IPS-18c (cell line): ENCODE measurements around the gene GPR17.

Source experiments
- H3K4me3 ChIP-seq: 2 replicates; pipeline ENCODE4 v1.7.0; 2013; ENCODE audit warnings: low read depth, mild to moderate bottlenecking, low read length, moderate library complexity; ENCODE audit not compliant: insufficient read depth
- H3K9me3 ChIP-seq: one replicate; pipeline ENCODE4 v1.6.1; 2013; ENCODE audit warnings: mild to moderate bottlenecking, low read length, moderate library complexity; ENCODE audit not compliant: control insufficient read depth, insufficient read depth

GPR17 gene

DNA sequence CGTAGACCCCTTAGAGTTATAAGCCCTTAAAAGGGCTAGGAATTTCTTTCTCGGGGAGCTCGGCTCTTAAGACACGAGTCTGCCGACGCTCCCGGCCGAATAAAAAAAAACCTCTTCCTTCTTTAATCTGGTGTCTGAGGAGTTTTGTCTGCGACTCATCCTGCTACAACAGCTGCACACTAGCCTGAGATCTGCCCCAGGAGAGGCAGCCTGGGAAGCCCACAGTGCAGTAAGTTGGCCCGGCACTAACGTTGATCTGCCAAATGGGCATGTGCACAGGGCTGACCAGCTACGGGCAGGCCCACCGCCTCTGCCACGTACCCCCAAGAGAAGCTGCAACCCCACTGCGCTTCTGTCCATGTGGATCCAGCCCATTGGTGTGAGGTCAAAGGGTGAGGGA is 37.8 kb downstream of the GPR17 start:
- no peaks in the 10 kb centered on the region for H3K9me3 ChIP-seq
- no peak overlapping the region for H3K4me3 ChIP-seq

DNA sequence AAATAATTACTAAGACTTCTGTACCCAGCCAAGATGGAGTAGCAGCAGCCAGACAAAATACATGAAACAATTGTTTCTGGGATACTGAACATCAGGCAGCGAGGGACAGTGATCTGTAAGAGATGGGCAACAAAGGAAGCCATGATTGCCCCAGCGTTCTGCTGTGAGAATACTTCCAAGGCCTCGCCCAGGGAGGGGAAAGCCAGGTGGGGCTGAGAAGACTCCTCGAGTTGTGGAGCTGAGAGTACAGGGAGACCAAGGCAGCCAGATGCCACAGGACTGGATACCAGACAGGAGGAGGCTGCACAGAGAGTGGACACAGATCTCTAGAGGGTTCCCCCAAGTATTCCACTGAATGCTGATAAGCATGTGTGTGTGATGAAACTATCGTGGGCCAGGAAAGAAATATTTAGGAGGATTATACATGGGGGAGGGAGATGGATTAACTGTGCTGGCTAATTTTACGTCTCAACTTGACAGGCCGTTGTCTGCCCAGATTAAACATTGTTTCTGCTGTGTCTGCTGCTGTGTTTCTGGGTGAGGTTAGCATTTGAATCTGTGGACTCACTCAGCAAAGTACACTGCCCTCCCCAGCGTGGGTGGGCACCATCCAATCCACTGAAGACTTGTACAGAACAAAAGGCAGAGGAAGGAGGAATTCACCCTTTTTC is 39.6 kb downstream of the GPR17 start:
- H3K4me3 ChIP-seq, result no peak overlapping the region
- peaks cover 5% of the 10 kb centered on the region for H3K9me3 ChIP-seq

DNA sequence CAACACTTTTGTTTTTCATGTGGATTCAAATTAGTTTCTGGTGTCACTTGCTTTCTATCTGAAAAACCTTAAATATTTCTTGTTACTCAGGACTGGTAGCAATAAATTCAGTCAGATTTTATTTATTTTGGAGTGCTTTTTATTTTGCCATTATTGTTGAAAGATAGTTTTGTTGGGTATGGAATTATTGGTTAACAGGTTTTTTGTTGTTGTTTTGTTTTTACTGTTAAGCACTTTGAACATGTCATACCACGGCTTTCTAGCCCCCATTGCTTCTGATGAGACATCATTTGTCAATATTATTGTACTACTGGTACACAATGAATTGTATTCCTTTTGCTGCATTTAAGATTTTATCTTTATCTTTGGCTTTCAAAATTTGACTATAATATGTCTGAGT is 42.5 kb downstream of the GPR17 start:
- H3K9me3 ChIP-seq, result peaks cover 10% of the 10 kb centered on the region

GRCh38 chr2:127690696-127691095 is 44.7 kb downstream of the GPR17 start:
- Histone ChIP-seq H3K4me3 (no peak overlapping the region), H3K9me3 (peaks cover 10% of the 10 kb centered on the region)

More for the DNA sequence above, 42.5 kb downstream of the GPR17 start:
- no peak overlapping the region for H3K4me3 ChIP-seq

DNA sequence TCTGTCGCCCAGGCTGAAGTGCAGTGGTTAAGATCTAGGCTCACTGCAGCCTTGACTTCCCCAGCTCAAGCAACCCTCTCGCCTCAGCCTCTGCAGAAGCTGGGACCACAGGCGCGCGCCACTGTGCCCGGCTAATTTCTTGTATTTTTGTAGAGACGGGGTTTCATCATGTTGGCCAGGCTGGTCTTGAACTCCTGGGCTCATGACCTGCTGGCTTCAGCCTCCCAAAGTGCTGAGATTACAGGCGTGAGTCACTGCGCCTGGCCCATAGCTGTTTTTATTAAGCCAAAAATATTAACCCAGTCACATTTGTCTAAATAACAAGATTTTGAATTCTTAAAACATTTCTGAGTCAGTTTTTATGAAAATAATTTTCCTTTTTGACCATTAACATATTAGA is 49.0 kb downstream of the GPR17 start:
- Histone ChIP-seq H3K4me3 (no peak overlapping the region), H3K9me3 (peaks cover 8% of the 10 kb centered on the region)

GRCh38 chr2:127695491-127696472 is 49.8 kb downstream of the GPR17 start:
- H3K9me3 ChIP-seq, result peaks cover 3% of the 10 kb centered on the region
- H3K4me3 ChIP-seq, result peak overlapping the region; percentile 36

DNA sequence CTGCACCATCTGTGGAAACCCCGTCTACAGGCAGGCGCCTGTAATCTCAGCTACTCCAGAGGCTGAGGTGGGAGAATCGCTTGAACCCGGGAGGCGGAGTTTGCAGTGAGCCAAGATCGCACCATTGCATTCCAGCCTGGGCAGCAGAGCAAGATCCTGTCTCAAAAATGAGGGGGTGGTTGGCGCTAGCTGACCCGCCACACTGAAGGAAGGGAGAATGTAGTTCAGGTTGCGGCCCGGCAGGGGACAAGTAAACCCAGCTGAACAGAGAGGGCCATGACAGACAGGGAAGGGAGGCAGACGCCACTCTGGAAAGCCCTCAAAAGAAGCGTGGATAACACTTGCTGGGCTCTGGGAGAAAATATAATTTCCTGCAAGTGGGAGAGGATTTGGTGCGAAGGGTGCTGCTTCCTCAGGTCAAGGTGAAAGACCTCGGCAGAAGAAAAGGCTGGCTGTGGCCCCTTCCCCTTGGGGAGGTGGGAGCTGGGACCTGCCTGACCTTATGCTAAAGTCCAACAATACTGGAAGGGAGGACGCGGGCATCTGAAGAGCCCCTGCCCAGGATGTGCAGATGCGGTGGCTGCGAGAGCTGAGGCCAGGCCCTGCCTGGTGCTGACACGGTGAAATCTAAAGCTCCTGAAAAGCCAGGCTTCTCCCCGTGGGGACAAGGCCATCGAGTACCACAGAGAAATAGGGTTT is 51.7 kb downstream of the GPR17 start:
- H3K9me3 ChIP-seq, result no peaks in the 10 kb centered on the region
- H3K4me3 ChIP-seq, result no peak overlapping the region

- Histone ChIP-seq H3K4me3 (no peak overlapping the region), H3K9me3 (no peaks in the 10 kb centered on the region)
Measured at GRCh38 chr2:127698553-127699355, 52.8 kb downstream of the GPR17 start.

GRCh38 chr2:127700527-127701192 is 54.7 kb downstream of the GPR17 start:
- peak overlapping the region; percentile 86 for H3K4me3 ChIP-seq

DNA sequence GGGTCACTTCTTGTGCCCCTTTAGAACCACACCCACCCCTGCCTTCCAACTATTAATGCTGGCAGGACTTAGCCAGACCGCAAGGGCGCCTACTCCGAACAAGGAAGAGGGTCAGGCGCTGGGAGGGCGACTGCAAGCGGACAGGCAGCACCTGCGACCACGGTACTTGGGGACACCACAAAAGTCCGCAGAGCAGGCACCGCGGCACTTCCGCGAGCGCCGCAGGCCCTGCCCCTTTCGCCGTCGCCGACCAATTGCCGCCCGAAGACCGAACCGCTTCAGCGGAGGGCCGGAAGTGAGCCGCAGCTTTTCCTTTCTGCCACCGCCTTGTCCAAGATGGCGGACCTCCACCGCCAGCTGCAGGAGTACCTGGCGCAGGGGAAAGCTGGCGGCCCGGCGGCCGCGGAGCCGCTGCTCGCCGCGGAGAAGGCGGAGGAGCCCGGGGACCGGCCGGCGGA is 55.3 kb downstream of the GPR17 start, which contains the start of gene SFT2D3:
SFT2D3 (plus strand) TSS at position 305 of the 458 bp plus-strand sequence; CDS start at position 337, 32 bp downstream.
- Histone ChIP-seq H3K9me3 (no peaks in the 10 kb centered on the region), H3K4me3 (peak within 1 kb of the TSS; percentile 86)

More at GRCh38 chr2:127700527-127701192, 54.7 kb downstream of the GPR17 start:
- H3K9me3 ChIP-seq, result no peaks in the 10 kb centered on the region

DNA sequence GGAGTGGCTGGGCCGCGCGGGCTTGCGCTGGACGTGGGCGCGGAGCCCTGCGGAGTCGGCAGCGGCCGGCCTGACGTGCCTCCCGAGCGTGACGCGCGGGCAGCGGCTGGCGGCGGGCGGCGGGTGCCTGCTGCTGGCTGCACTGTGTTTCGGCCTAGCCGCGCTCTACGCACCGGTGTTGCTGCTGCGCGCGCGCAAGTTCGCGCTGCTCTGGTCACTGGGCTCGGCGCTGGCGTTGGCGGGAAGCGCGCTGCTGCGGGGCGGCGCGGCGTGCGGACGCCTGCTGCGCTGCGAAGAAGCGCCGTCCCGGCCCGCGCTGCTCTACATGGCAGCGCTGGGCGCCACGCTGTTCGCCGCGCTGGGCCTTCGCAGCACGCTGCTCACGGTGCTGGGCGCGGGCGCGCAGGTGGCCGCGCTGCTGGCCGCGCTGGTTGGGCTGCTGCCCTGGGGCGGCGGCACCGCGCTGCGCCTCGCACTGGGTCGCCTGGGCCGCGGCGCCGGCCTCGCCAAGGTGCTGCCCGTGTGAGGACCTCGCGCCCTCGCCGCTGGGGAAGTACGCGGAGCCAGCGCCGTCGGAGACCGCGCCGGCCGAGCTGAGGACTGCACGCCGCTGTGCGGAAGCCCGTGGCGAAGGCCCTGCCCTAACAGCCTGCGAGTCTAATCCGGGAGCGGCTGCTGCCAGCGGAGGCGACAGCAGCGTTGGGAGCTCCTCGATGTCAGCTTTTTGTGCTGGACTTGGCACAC is 55.9 kb downstream of the GPR17 start:
- Histone ChIP-seq H3K9me3 (no peaks in the 10 kb centered on the region), H3K4me3 (peak overlapping the region; percentile 86)
